WTC11 (cell line): Measurements from ENCODE around the gene NDUFS2. TPM values are rescaled to one million over a fixed set of nuclear protein-coding genes. Genes with fewer than 3 reads are reported as not detected.

Experiments used
- ATAC-seq: fragments of 200-7000 bp; cut with Tn5 transposase; 2 replicates; pipeline ENCODE4 v1.10.0; 2021; ENCODE audit warnings: mild to moderate bottlenecking, moderate library complexity
- CTCF ChIA-PET: fragments of 300-600 bp; sonication (Branson Sonifier 250); formaldehyde crosslinking; loops from one replicate; lab custom pipeline; 2021; ENCODE audit warnings: antibody characterized with exemption; lab: Charles Lee
- POLR2A ChIA-PET: fragments of 350-600 bp; sonication (Branson Sonifier 250); formaldehyde crosslinking; loops from one replicate; lab custom pipeline; 2021; ENCODE audit warnings: antibody characterized with exemption; lab: Charles Lee
- DNase-seq: peaks from one replicate; pipeline ENCODE4 v3.0.0; 2021; ENCODE audit warnings: low spot score
- H3K27ac Mint-ChIP-seq: 2 replicates; pipeline ENCODE4 v1.8.0; 2021; ENCODE audit warnings: mixed read lengths
- H3K27me3 Mint-ChIP-seq: 2 replicates; pipeline ENCODE4 v1.8.0; 2021; ENCODE audit warnings: low read depth, mild to moderate bottlenecking, moderate library complexity, mixed read lengths
- H3K36me3 Mint-ChIP-seq: 2 replicates; pipeline ENCODE4 v1.8.0; 2021; ENCODE audit warnings: mixed read lengths
- H3K4me1 Mint-ChIP-seq: 2 replicates; pipeline ENCODE4 v1.8.0; 2022; ENCODE audit warnings: mixed read lengths
- H3K4me3 Mint-ChIP-seq: 2 replicates; pipeline ENCODE4 v1.8.0; 2021; ENCODE audit warnings: mild to moderate bottlenecking, moderate library complexity, mixed read lengths
- H3K9me3 Mint-ChIP-seq: 2 replicates; pipeline ENCODE4 v1.8.0; 2021; ENCODE audit warnings: mixed read lengths
- FOXK1 ChIP-seq: sonication (generic); formaldehyde crosslinking; IDR thresholded peaks from 2 replicates; pipeline ENCODE4 v1.8.0; 2022; ENCODE audit warnings: mild to moderate bottlenecking, moderate library complexity, missing genetic modification reagents
- NR2C2 ChIP-seq: sonication (generic); formaldehyde crosslinking; IDR thresholded peaks from 2 replicates; pipeline ENCODE4 v1.8.0; 2022; ENCODE audit warnings: mild to moderate bottlenecking, missing genetic modification reagents
- SMAD3 ChIP-seq: sonication (generic); formaldehyde crosslinking; IDR thresholded peaks from 2 replicates; pipeline ENCODE4 v1.8.0; 2022; ENCODE audit warnings: missing genetic modification reagents, mild to moderate bottlenecking, borderline replicate concordance
- ZNF121 ChIP-seq: sonication (generic); formaldehyde crosslinking; IDR thresholded peaks from 2 replicates; pipeline ENCODE4 v1.8.0; 2023; ENCODE audit warnings: missing genetic modification reagents
- ZNF219 ChIP-seq: sonication (generic); formaldehyde crosslinking; IDR thresholded peaks from 2 replicates; pipeline ENCODE4 v1.8.0; 2023; ENCODE audit warnings: missing genetic modification reagents, mild to moderate bottlenecking, borderline replicate concordance
- ZNF416 ChIP-seq: fragments of 250-450 bp; sonication (Bioruptor Pico); IDR thresholded peaks from 2 replicates; pipeline ENCODE4 v1.9.0; 2021; ENCODE audit warnings: mild to moderate bottlenecking, inconsistent platforms
- ZNF423 ChIP-seq: fragments of 250-450 bp; sonication (Bioruptor Pico); IDR thresholded peaks from 2 replicates; pipeline ENCODE4 v2.1.2; 2022; ENCODE audit warnings: mild to moderate bottlenecking, moderate library complexity
- total RNA-seq: library from RNA; stranded (reverse); gene quantifications from 3 replicates; pipeline ENCODE4 v1.2.3, GENCODE V29; 2021
- TF ChIP-seq, protein P1 (sequence below): fragments of 200-600 bp; IDR thresholded peaks from 2 replicates; pipeline ENCODE4 v1.8.0; 2022; ENCODE audit warnings: antibody characterized with exemption
- TF ChIP-seq, protein P2 (sequence below): fragments of 250-450 bp; sonication (Bioruptor Pico); IDR thresholded peaks from 2 replicates; pipeline ENCODE4 v1.9.0; 2021; ENCODE audit warnings: moderate library complexity, mild to moderate bottlenecking, inconsistent platforms, borderline replicate concordance
- TF ChIP-seq, protein P3 (sequence below): sonication (generic); formaldehyde crosslinking; IDR thresholded peaks from 2 replicates; pipeline ENCODE4 v1.8.1; 2022; ENCODE audit warnings: missing genetic modification reagents, borderline replicate concordance
- TF ChIP-seq, protein P4 (sequence below): sonication (generic); formaldehyde crosslinking; IDR thresholded peaks from 2 replicates; pipeline ENCODE4 v1.8.1; 2023; ENCODE audit warnings: mild to moderate bottlenecking, missing genetic modification reagents
- TF ChIP-seq, protein P5 (sequence below): sonication (generic); formaldehyde crosslinking; IDR thresholded peaks from 2 replicates; pipeline ENCODE4 v1.8.1; 2022; ENCODE audit warnings: mild to moderate bottlenecking, missing genetic modification reagents, moderate library complexity, borderline replicate concordance
- TF ChIP-seq, protein P6 (sequence below): sonication (generic); formaldehyde crosslinking; IDR thresholded peaks from 2 replicates; pipeline ENCODE4 v1.8.1; 2023; ENCODE audit warnings: mild to moderate bottlenecking, missing genetic modification reagents, moderate library complexity
- TF ChIP-seq, protein P7 (sequence below): sonication (generic); formaldehyde crosslinking; IDR thresholded peaks from 2 replicates; pipeline ENCODE4 v1.8.1; 2023; ENCODE audit warnings: mild to moderate bottlenecking, missing genetic modification reagents
- TF ChIP-seq, protein P8 (sequence below): sonication (generic); formaldehyde crosslinking; IDR thresholded peaks from 2 replicates; pipeline ENCODE4 v1.8.0; 2022; ENCODE audit warnings: mild to moderate bottlenecking, missing genetic modification reagents

Gene NDUFS2
- total RNA-seq, 1 experiment from 2014 or later, result 108 TPM

DNA sequence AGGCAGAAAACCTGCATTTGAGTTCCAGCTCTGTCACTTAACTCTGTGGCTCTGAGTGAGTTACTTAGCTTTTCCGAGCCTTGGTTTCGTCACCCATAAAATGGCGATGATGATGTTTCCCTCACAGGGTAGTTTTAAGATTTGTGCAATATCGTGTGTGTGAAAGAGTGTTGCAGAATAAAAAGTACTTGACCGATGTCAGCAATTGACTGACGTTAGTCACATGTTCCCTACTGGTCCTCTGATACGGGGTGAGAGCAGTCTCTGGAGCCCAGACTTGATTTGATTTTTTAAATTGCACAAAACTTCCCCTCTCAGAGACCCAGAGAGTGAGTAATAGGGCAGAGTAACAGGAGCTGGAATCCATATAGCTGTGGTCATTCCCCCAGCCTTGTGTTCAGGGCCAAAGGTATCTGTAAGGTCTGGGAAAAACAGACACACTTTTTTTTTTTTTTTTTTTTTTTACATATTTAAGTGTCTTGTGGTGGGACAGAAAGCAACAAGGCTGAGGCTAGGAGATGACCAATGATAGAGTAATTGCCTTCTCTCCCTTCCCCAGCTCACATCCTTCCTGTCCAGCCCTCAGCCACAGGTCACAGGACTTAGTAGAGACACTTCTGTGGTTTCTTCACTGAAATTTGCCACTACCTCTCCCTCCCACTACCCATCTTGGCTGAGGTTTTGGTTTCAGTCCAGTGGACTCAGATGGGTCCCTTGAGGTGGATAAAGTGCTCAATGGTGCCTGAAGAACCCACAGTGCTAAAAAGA is 15.0 kb downstream of the NDUFS2 start:
- Mint-ChIP-seq H3K27ac (no peak overlapping the region), H3K9me3 (no peaks in the 10 kb centered on the region), H3K27me3 (no peaks in the 10 kb centered on the region), H3K4me1 (peaks cover 33% of the 10 kb centered on the region), H3K36me3 (peaks cover 27% of the 10 kb centered on the region), H3K4me3 (no peak overlapping the region)
- DNase-seq (no peak), ATAC-seq (no peak)
- CTCF ChIA-PET, result interaction anchor here (1.2 to 3.5 kb wide), 4 partner anchors 8 to 89 kb away, joined by 4 to 29 read pairs (median 6); partner anchors contain the start of gene TOMM40L
- POLR2A ChIA-PET, result interaction anchor here (0.5 to 1.4 kb wide), 2 partner anchors 9 to 164 kb away, joined by 5 to 7 read pairs; partner anchors contain the start of gene TOMM40L
- TF ChIP-seq ZNF121 (CRISPR knock-in tag), result no peak
- TF ChIP-seq, protein P1, sequence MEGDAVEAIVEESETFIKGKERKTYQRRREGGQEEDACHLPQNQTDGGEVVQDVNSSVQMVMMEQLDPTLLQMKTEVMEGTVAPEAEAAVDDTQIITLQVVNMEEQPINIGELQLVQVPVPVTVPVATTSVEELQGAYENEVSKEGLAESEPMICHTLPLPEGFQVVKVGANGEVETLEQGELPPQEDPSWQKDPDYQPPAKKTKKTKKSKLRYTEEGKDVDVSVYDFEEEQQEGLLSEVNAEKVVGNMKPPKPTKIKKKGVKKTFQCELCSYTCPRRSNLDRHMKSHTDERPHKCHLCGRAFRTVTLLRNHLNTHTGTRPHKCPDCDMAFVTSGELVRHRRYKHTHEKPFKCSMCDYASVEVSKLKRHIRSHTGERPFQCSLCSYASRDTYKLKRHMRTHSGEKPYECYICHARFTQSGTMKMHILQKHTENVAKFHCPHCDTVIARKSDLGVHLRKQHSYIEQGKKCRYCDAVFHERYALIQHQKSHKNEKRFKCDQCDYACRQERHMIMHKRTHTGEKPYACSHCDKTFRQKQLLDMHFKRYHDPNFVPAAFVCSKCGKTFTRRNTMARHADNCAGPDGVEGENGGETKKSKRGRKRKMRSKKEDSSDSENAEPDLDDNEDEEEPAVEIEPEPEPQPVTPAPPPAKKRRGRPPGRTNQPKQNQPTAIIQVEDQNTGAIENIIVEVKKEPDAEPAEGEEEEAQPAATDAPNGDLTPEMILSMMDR, result no peak
- TF ChIP-seq, protein P2, sequence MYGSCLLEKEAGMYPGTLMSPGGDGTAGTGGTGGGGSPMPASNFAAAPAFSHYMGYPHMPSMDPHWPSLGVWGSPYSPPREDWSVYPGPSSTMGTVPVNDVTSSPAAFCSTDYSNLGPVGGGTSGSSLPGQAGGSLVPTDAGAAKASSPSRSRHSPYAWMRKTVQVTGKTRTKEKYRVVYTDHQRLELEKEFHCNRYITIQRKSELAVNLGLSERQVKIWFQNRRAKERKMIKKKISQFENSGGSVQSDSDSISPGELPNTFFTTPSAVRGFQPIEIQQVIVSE (CRISPR knock-in tag), result no peak
- no peak for TF ChIP-seq NR2C2 (CRISPR knock-in tag)
- TF ChIP-seq, protein P3, sequence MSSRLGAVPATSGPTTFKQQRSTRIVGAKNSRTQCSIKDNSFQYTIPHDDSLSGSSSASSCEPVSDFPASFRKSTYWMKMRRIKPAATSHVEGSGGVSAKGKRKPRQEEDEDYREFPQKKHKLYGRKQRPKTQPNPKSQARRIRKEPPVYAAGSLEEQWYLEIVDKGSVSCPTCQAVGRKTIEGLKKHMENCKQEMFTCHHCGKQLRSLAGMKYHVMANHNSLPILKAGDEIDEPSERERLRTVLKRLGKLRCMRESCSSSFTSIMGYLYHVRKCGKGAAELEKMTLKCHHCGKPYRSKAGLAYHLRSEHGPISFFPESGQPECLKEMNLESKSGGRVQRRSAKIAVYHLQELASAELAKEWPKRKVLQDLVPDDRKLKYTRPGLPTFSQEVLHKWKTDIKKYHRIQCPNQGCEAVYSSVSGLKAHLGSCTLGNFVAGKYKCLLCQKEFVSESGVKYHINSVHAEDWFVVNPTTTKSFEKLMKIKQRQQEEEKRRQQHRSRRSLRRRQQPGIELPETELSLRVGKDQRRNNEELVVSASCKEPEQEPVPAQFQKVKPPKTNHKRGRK (CRISPR knock-in tag), result no peak
- TF ChIP-seq, protein P4, sequence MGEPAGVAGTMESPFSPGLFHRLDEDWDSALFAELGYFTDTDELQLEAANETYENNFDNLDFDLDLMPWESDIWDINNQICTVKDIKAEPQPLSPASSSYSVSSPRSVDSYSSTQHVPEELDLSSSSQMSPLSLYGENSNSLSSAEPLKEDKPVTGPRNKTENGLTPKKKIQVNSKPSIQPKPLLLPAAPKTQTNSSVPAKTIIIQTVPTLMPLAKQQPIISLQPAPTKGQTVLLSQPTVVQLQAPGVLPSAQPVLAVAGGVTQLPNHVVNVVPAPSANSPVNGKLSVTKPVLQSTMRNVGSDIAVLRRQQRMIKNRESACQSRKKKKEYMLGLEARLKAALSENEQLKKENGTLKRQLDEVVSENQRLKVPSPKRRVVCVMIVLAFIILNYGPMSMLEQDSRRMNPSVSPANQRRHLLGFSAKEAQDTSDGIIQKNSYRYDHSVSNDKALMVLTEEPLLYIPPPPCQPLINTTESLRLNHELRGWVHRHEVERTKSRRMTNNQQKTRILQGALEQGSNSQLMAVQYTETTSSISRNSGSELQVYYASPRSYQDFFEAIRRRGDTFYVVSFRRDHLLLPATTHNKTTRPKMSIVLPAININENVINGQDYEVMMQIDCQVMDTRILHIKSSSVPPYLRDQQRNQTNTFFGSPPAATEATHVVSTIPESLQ (CRISPR knock-in tag), result no peak
- TF ChIP-seq, protein P5, sequence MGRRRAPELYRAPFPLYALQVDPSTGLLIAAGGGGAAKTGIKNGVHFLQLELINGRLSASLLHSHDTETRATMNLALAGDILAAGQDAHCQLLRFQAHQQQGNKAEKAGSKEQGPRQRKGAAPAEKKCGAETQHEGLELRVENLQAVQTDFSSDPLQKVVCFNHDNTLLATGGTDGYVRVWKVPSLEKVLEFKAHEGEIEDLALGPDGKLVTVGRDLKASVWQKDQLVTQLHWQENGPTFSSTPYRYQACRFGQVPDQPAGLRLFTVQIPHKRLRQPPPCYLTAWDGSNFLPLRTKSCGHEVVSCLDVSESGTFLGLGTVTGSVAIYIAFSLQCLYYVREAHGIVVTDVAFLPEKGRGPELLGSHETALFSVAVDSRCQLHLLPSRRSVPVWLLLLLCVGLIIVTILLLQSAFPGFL, result no peak
- no peak for TF ChIP-seq ZNF416 (CRISPR knock-in tag)
- TF ChIP-seq, protein P6, sequence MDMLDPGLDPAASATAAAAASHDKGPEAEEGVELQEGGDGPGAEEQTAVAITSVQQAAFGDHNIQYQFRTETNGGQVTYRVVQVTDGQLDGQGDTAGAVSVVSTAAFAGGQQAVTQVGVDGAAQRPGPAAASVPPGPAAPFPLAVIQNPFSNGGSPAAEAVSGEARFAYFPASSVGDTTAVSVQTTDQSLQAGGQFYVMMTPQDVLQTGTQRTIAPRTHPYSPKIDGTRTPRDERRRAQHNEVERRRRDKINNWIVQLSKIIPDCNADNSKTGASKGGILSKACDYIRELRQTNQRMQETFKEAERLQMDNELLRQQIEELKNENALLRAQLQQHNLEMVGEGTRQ (CRISPR knock-in tag), result no peak
- TF ChIP-seq ZNF423 (CRISPR knock-in tag), result no peak
- TF ChIP-seq, protein P7, sequence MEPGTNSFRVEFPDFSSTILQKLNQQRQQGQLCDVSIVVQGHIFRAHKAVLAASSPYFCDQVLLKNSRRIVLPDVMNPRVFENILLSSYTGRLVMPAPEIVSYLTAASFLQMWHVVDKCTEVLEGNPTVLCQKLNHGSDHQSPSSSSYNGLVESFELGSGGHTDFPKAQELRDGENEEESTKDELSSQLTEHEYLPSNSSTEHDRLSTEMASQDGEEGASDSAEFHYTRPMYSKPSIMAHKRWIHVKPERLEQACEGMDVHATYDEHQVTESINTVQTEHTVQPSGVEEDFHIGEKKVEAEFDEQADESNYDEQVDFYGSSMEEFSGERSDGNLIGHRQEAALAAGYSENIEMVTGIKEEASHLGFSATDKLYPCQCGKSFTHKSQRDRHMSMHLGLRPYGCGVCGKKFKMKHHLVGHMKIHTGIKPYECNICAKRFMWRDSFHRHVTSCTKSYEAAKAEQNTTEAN (CRISPR knock-in tag), result no peak
- TF ChIP-seq SMAD3 (CRISPR knock-in tag), result no peak
- TF ChIP-seq, protein P8, sequence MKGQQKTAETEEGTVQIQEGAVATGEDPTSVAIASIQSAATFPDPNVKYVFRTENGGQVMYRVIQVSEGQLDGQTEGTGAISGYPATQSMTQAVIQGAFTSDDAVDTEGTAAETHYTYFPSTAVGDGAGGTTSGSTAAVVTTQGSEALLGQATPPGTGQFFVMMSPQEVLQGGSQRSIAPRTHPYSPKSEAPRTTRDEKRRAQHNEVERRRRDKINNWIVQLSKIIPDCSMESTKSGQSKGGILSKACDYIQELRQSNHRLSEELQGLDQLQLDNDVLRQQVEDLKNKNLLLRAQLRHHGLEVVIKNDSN (CRISPR knock-in tag), result no peak
- no peak for TF ChIP-seq ZNF219 (CRISPR knock-in tag)
- no peak for TF ChIP-seq FOXK1 (CRISPR knock-in tag)
- TF ChIP-seq, all 79 proteins: peak for 0
